ENCODE data around the gene C11orf68.

Gene C11orf68

GRCh38 chr11:65942531-65942930 is 23.7 kb upstream of the C11orf68 start:
- no peak for TF ChIP-seq CTCF (conservative IDR thresholded peaks at IDR 0.05; ENCODE audit: low read depth, low read length)
- no peak overlapping the region for H3K4me3 ChIP-seq (ENCODE audit: low read length)
- no peak for DNase-seq (ENCODE audit: low read depth)

DNA sequence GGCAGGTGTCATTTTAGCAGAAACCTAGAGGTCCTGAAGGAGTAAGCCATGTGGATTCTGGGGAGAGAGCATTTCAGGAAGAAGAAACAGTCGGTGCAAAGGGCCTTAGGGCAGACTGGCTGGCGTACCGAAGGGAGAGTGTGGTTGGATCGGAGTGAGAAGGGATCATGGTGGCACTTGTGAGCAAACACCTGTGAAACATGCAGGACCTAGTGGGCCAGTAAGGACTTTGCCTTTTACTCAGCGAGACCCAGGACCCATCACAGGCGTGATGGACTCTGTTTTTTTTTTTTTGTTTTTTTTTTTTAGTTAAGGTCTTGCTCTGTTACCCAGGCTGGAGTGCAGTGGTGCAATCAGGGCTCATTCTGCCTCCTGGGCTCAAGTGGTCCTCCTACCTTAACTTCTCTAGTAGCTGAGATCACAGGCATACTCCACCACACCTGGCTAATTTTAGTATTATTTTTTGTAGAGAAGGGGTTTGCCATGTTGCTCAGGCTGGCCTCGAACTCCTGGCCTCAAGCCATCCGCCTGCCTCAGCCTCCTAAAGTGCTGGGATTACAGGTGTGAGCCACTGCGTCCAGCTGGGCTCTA is 23.0 kb upstream of the C11orf68 start:
- DNase-seq (ENCODE audit: low read depth): no peak
- no peak for TF ChIP-seq CTCF (conservative IDR thresholded peaks at IDR 0.05; ENCODE audit: low read depth, low read length)
- H3K4me3 ChIP-seq (ENCODE audit: low read length): no peak overlapping the region

DNA sequence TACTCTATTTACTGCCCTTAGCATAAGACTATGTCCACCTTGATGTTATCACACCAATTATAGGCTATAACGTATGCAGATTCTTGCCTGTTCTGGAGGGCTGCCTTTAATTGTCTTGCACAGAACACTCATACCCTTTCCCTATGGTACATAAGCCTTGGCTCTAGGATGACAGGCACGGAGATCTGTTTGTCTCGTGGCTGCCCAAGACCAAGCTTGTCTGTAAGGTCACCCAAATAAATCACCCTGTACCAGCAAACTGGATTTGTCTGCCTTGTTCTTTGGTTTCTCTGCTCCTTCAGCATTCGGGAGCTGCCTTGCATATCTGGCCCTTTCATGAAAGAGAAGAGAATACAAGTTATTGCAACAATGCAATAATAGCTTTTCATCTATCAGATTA is 18.9 kb upstream of the C11orf68 start:
- DNase-seq (ENCODE audit: low read depth): no peak
- TF ChIP-seq CTCF (conservative IDR thresholded peaks at IDR 0.05; ENCODE audit: low read depth, low read length): no peak
- H3K4me3 ChIP-seq (ENCODE audit: low read length): no peak overlapping the region

GRCh38 chr11:65934014-65934413 is 15.2 kb upstream of the C11orf68 start:
- no peak overlapping the region for H3K4me3 ChIP-seq (ENCODE audit: low read length)
- TF ChIP-seq CTCF (conservative IDR thresholded peaks at IDR 0.05; ENCODE audit: low read depth, low read length): no peak
- DNase-seq (ENCODE audit: low read depth): no peak

- no peak for DNase-seq (ENCODE audit: low read depth)
- TF ChIP-seq CTCF (conservative IDR thresholded peaks at IDR 0.05; ENCODE audit: low read depth, low read length): no peak
- H3K4me3 ChIP-seq (ENCODE audit: low read length): no peak overlapping the region
These were observed 13.7 kb upstream of the C11orf68 start for GRCh38 chr11:65932558-65932919.

DNA sequence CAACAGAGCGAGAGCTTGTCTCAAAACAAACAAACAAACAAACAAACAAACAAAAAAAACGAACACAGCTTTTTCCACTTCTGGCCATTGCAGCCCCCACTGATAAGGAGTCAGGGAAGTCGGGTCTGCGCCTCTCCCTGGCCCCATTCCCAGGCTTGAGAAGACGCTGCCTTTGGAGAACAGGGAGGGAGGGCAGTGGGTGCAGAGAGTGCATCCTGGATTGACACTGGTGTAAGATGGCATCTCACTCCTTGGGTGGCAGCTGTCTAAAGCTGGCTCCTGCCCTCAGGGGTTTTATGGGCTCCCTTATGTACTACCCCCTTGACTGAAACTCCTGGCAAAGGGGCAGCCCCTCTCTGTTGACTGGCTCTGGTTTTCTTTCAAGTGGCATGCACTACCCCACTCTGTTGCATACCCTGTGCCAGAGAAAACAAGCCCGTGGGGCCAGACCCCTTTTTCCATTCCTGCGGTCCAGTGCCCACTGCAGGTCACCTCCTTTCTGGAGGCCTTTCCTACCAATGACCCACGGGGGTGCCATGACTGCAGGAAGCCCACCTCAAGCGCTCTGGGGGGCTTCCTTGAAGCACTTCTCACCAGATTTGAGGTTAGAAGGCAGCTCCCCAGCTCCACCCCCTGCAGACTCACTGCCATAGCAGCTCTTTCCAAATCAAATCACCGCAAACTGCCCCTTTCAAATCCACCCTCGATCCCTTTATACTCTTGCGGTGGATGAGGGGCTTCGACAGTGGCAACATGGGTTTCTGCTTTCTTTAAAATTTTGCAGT is 13.1 kb upstream of the C11orf68 start:
- TF ChIP-seq CTCF (conservative IDR thresholded peaks at IDR 0.05; ENCODE audit: low read depth, low read length): no peak
- no peak overlapping the region for H3K4me3 ChIP-seq (ENCODE audit: low read length)
- no peak for DNase-seq (ENCODE audit: low read depth)

GRCh38 chr11:65928667-65929066 is 9.8 kb upstream of the C11orf68 start:
- no peak for DNase-seq (ENCODE audit: low read depth)
- no peak overlapping the region for H3K4me3 ChIP-seq (ENCODE audit: low read length)
- no peak for TF ChIP-seq CTCF (conservative IDR thresholded peaks at IDR 0.05; ENCODE audit: low read depth, low read length)
